H1 (cell line): ENCODE data around the gene SNX20. TPM values are rescaled to one million over a fixed set of nuclear protein-coding genes. Genes with fewer than 3 reads are reported as not detected.

ENCODE experiments used
- RFX5 ChIP-seq: IDR thresholded peaks from 2 replicates; pipeline ENCODE4 v1.6.1; 2011; ENCODE audit warnings: low read depth, low read length, improper control_type of control experiment, borderline replicate concordance
- YY1 ChIP-seq: IDR thresholded peaks from 2 replicates; pipeline ENCODE4 v1.6.1; 2011; ENCODE audit warnings: low read depth, mild to moderate bottlenecking, low read length
- polyA plus RNA-seq, 7 experiments: library from polyadenylated mRNA; depleted of rRNA in 3 of 7; stranded (reverse) in 5 of 7; unstranded in 2 of 7; fragments of >200 nt in 5 of 7; fragments of 200-250 nt in 2 of 7; gene quantifications; 1 replicate in 5 of 7; 2 replicates in 1 of 7; 4 replicates in 1 of 7; pipeline versions ENCODE4 v1.2.1 to v1.2.3, GENCODE V29; 2011 to 2013; ENCODE audit warnings: missing spikeins in 2 of 7, mixed read lengths in 2 of 7
- total RNA-seq: library from RNA; stranded (reverse); fragmentation: NEBNext Ultra II Directional; extraction: Animal tissue kit (Norgen Biotek cat#: 25700); gene quantifications from 2 replicates; pipeline ENCODE4 v1.2.1, GENCODE V29; 2021
- TF ChIP-seq, protein P1 (sequence below): fragments of 300-600 bp; sonication (generic); IDR thresholded peaks from 2 replicates; pipeline ENCODE4 v1.7.1; 2012; ENCODE audit warnings: low read length, moderate library complexity, mild to moderate bottlenecking, inconsistent platforms; ENCODE audit not compliant: insufficient replicate concordance
- TF ChIP-seq, protein P2 (sequence below): IDR thresholded peaks from 2 replicates; pipeline ENCODE4 v1.6.1; 2012; ENCODE audit warnings: inconsistent platforms

The SNX20 gene
- total and polyA plus RNA-seq, 2 of the 8 experiments (the other 6 are each of a cell fraction or from before 2014, with no cell fraction given): not detected

DNA sequence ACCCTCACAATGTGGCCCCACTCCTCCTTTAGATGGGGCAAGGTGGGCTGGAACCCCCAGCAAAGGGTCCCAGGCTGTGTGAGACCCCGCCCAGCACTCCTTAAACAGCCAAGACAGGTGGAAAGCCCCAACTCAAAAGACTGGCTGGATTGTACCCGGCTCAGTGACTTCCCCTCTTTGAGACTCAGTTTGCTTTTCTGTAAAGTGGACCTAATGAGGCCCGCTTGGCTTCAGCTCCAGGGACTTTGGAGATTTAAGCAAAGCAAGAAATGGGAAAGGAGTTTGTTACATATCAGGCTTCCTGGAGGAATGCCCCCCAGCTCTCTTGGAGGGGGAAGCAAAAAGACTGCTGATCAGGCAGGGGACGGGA lies 39.3 kb downstream of the SNX20 start (continued):
- TF ChIP-seq, protein P1, sequence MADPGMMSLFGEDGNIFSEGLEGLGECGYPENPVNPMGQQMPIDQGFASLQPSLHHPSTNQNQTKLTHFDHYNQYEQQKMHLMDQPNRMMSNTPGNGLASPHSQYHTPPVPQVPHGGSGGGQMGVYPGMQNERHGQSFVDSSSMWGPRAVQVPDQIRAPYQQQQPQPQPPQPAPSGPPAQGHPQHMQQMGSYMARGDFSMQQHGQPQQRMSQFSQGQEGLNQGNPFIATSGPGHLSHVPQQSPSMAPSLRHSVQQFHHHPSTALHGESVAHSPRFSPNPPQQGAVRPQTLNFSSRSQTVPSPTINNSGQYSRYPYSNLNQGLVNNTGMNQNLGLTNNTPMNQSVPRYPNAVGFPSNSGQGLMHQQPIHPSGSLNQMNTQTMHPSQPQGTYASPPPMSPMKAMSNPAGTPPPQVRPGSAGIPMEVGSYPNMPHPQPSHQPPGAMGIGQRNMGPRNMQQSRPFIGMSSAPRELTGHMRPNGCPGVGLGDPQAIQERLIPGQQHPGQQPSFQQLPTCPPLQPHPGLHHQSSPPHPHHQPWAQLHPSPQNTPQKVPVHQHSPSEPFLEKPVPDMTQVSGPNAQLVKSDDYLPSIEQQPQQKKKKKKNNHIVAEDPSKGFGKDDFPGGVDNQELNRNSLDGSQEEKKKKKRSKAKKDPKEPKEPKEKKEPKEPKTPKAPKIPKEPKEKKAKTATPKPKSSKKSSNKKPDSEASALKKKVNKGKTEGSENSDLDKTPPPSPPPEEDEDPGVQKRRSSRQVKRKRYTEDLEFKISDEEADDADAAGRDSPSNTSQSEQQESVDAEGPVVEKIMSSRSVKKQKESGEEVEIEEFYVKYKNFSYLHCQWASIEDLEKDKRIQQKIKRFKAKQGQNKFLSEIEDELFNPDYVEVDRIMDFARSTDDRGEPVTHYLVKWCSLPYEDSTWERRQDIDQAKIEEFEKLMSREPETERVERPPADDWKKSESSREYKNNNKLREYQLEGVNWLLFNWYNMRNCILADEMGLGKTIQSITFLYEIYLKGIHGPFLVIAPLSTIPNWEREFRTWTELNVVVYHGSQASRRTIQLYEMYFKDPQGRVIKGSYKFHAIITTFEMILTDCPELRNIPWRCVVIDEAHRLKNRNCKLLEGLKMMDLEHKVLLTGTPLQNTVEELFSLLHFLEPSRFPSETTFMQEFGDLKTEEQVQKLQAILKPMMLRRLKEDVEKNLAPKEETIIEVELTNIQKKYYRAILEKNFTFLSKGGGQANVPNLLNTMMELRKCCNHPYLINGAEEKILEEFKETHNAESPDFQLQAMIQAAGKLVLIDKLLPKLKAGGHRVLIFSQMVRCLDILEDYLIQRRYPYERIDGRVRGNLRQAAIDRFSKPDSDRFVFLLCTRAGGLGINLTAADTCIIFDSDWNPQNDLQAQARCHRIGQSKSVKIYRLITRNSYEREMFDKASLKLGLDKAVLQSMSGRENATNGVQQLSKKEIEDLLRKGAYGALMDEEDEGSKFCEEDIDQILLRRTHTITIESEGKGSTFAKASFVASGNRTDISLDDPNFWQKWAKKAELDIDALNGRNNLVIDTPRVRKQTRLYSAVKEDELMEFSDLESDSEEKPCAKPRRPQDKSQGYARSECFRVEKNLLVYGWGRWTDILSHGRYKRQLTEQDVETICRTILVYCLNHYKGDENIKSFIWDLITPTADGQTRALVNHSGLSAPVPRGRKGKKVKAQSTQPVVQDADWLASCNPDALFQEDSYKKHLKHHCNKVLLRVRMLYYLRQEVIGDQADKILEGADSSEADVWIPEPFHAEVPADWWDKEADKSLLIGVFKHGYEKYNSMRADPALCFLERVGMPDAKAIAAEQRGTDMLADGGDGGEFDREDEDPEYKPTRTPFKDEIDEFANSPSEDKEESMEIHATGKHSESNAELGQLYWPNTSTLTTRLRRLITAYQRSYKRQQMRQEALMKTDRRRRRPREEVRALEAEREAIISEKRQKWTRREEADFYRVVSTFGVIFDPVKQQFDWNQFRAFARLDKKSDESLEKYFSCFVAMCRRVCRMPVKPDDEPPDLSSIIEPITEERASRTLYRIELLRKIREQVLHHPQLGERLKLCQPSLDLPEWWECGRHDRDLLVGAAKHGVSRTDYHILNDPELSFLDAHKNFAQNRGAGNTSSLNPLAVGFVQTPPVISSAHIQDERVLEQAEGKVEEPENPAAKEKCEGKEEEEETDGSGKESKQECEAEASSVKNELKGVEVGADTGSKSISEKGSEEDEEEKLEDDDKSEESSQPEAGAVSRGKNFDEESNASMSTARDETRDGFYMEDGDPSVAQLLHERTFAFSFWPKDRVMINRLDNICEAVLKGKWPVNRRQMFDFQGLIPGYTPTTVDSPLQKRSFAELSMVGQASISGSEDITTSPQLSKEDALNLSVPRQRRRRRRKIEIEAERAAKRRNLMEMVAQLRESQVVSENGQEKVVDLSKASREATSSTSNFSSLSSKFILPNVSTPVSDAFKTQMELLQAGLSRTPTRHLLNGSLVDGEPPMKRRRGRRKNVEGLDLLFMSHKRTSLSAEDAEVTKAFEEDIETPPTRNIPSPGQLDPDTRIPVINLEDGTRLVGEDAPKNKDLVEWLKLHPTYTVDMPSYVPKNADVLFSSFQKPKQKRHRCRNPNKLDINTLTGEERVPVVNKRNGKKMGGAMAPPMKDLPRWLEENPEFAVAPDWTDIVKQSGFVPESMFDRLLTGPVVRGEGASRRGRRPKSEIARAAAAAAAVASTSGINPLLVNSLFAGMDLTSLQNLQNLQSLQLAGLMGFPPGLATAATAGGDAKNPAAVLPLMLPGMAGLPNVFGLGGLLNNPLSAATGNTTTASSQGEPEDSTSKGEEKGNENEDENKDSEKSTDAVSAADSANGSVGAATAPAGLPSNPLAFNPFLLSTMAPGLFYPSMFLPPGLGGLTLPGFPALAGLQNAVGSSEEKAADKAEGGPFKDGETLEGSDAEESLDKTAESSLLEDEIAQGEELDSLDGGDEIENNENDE: no peak
- no peak for TF ChIP-seq RFX5
- no peak for TF ChIP-seq YY1
- TF ChIP-seq, protein P2, sequence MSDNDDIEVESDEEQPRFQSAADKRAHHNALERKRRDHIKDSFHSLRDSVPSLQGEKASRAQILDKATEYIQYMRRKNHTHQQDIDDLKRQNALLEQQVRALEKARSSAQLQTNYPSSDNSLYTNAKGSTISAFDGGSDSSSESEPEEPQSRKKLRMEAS: no peak
- TF ChIP-seq, all 59 proteins: peak for 0
